Vagina (tissue), 2 donors: ENCODE results near the gene PRR29. TPM values are rescaled to one million over a fixed set of nuclear protein-coding genes. Genes with fewer than 3 reads are reported as not detected.
"Not testable (repeated sequence)": the region's sequence is repeated elsewhere in the genome, so short reads cannot be mapped to it uniquely, and the experiment has no call there.

ENCODE experiments used
- DNase-seq, 2 donors: peaks; one replicate each; pipeline ENCODE4 v3.0.0-alpha.2; 2017; ENCODE audit errors: extremely low spot score in 2 of 2
- H3K27ac ChIP-seq: fragments of 200-600 bp; sonication (generic); one replicate; pipeline ENCODE4 v1.5.1; 2019
- H3K27me3 ChIP-seq: fragments of 200-600 bp; sonication (generic); one replicate; pipeline ENCODE4 v1.5.1; 2019
- H3K36me3 ChIP-seq, 2 donors: fragments of 200-600 bp; sonication (generic); one replicate each; pipeline ENCODE4 v1.5.1; 2017 to 2019
- H3K4me1 ChIP-seq: fragments of 200-600 bp; sonication (generic); one replicate; pipeline ENCODE4 v1.5.1; 2019
- H3K4me3 ChIP-seq, 2 donors: fragments of 200-600 bp; sonication (generic); 1 replicate in 1 of 2; 2 replicates in 1 of 2; pipeline ENCODE4 v1.5.1; 2016 to 2019
- H3K9me3 ChIP-seq: fragments of 200-600 bp; sonication (generic); one replicate; pipeline ENCODE4 v1.5.1; 2019
- POLR2A ChIP-seq, 2 donors: fragments of 450-650 bp; IDR thresholded peaks; one replicate each; pipeline ENCODE4 v1.6.1; 2017; ENCODE audit warnings: antibody characterized with exemption in 2 of 2, mild to moderate bottlenecking in 2 of 2, moderate library complexity in 2 of 2
- POLR2AphosphoS5 ChIP-seq, 2 donors: sonication (generic); formaldehyde crosslinking; IDR thresholded peaks; one replicate each; pipeline ENCODE4 v1.9.0; 2017; ENCODE audit warnings: antibody characterized with exemption in 2 of 2, mild to moderate bottlenecking in 2 of 2, low read depth in 1 of 2; ENCODE audit not compliant: insufficient read depth in 1 of 2
- intact Hi-C: fragments of 100-400 bp; cut with DNase I; formaldehyde crosslinking; loops from one replicate; pipeline ENCODE4 v1.15.1; 2023
- total RNA-seq: library from RNA; depleted of rRNA; stranded (reverse); fragments of >200 nt; gene quantifications from one replicate; pipeline ENCODE4 v1.2.3, GENCODE V29; 2016
- TF ChIP-seq, protein P1 (sequence below), 3 experiments: fragments of 450-650 bp in 2 of 3; fragments of 200-600 bp in 1 of 3; sonication (generic) in 1 of 3; IDR thresholded peaks; one replicate each; pipeline ENCODE4 v1.5.1; 2017 to 2019; ENCODE audit warnings: antibody characterized with exemption in 3 of 3, mild to moderate bottlenecking in 2 of 3, moderate library complexity in 2 of 3

PRR29 gene
- total RNA-seq, 1 donor from 2014 or later: not detected

DNA sequence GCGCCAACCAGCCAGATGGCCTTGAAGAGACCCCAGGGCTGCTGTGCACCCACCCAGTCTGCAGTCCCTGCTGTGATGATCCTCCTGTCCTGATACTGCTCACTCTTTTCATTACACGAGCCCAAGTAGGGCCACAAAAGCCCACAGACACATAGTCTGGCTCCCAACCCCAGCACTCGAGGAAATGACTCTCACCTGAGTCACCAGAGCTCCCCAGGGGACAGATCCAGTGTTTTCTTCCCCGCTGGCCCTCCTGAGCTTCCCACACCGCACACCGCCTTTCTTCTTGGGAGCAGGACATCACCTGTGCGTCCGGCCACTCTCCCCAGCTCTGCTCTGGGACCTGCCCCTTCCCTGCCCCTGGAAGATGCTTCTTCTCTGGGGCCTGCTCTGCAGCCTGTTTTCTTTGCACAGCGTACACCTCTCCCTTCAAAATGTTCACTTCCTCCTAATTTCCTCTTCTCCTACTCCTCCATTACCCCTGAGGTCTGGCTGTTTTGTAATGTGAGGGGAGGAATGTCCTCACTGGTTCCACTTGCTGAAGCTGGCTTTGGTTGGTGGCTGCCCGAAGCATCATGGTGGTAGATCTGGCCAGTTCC lies 23.5 kb upstream of the PRR29 start:
- intact Hi-C loops: no loop called here
- H3K27ac ChIP-seq: no peak overlapping the region
- H3K36me3 ChIP-seq: no peaks in the 10 kb centered on the region
- no peak overlapping the region for H3K4me3 ChIP-seq
- no peak for DNase-seq
- H3K27me3 ChIP-seq: no peaks in the 10 kb centered on the region
- TF ChIP-seq, protein P1, sequence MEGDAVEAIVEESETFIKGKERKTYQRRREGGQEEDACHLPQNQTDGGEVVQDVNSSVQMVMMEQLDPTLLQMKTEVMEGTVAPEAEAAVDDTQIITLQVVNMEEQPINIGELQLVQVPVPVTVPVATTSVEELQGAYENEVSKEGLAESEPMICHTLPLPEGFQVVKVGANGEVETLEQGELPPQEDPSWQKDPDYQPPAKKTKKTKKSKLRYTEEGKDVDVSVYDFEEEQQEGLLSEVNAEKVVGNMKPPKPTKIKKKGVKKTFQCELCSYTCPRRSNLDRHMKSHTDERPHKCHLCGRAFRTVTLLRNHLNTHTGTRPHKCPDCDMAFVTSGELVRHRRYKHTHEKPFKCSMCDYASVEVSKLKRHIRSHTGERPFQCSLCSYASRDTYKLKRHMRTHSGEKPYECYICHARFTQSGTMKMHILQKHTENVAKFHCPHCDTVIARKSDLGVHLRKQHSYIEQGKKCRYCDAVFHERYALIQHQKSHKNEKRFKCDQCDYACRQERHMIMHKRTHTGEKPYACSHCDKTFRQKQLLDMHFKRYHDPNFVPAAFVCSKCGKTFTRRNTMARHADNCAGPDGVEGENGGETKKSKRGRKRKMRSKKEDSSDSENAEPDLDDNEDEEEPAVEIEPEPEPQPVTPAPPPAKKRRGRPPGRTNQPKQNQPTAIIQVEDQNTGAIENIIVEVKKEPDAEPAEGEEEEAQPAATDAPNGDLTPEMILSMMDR (IDR thresholded peaks at IDR 0.05): no peak
- no peak for TF ChIP-seq POLR2A (IDR thresholded peaks at IDR 0.05)
- no peak for TF ChIP-seq POLR2AphosphoS5 (IDR thresholded peaks at IDR 0.05; ENCODE audit: insufficient read depth in 1 of 2, low read depth in 1 of 2)
- no peaks in the 10 kb centered on the region for H3K9me3 ChIP-seq
- H3K4me1 ChIP-seq: no peaks in the 10 kb centered on the region

DNA sequence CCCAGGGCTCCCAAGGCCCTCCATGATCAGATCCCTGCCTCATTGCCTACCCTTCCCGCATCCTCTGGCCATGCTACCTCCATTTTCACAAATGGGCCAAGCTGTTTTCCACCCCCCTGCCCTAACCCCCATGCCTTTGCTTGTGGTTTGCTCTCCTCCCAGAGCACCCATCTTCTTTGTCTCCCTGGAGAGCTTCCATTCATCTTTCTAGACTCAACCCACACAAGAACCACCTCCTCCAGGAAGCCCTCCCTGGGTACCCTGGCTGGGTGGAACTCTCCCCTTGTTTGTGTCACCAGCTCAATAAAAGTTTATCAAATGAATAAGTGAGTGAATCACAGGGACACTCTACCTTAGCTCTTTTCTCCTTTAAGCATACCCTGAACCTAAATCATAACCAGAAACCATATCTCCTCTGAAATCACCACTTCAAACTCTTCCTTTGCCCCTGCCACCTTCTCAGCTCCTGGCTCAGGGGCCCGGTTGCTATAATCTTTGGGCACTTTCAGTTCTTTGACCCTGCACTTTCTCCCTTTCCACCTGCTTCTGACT lies 22.5 kb upstream of the PRR29 start:
- Histone ChIP-seq H3K4me1 (peaks cover 7% of the 10 kb centered on the region), H3K4me3 (no peak overlapping the region), H3K27ac (no peak overlapping the region), H3K36me3 (no peaks in the 10 kb centered on the region), H3K9me3 (no peaks in the 10 kb centered on the region), H3K27me3 (no peaks in the 10 kb centered on the region)
- DNase-seq: no peak
- TF ChIP-seq POLR2A (IDR thresholded peaks at IDR 0.05): no peak
- TF ChIP-seq, protein P1 (IDR thresholded peaks at IDR 0.05): no peak
- no peak for TF ChIP-seq POLR2AphosphoS5 (IDR thresholded peaks at IDR 0.05; ENCODE audit: insufficient read depth in 1 of 2, low read depth in 1 of 2)
- intact Hi-C loops: no loop called here

DNA sequence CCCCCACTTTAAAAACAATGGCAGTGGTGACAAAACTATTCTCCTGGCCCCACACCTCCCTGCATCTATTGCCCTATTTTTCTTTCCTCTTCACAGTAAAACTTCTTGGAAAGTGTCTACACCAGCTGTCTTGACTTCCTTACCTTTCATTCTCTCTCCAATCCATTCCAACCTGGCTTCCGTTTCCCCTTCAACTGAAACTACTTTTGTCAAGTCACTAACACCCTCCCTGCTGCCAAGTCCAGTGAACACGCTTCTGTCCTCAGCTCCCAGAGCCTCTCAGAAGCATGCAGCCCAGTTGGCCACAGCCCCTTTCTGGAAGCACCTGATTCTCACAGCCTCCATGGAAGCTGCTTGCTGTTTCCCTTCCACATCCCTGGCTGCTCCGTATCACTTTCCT lies 21.4 kb upstream of the PRR29 start:
- Histone ChIP-seq H3K9me3 (no peaks in the 10 kb centered on the region), H3K27me3 (no peaks in the 10 kb centered on the region), H3K4me1 (peaks cover 7% of the 10 kb centered on the region), H3K27ac (no peak overlapping the region), H3K4me3 (no peak overlapping the region), H3K36me3 (no peaks in the 10 kb centered on the region)
- intact Hi-C loops: no loop called here
- DNase-seq: no peak
- TF ChIP-seq, protein P1 (IDR thresholded peaks at IDR 0.05): no peak
- TF ChIP-seq POLR2AphosphoS5 (IDR thresholded peaks at IDR 0.05; ENCODE audit: insufficient read depth in 1 of 2, low read depth in 1 of 2): no peak
- TF ChIP-seq POLR2A (IDR thresholded peaks at IDR 0.05): no peak

DNA sequence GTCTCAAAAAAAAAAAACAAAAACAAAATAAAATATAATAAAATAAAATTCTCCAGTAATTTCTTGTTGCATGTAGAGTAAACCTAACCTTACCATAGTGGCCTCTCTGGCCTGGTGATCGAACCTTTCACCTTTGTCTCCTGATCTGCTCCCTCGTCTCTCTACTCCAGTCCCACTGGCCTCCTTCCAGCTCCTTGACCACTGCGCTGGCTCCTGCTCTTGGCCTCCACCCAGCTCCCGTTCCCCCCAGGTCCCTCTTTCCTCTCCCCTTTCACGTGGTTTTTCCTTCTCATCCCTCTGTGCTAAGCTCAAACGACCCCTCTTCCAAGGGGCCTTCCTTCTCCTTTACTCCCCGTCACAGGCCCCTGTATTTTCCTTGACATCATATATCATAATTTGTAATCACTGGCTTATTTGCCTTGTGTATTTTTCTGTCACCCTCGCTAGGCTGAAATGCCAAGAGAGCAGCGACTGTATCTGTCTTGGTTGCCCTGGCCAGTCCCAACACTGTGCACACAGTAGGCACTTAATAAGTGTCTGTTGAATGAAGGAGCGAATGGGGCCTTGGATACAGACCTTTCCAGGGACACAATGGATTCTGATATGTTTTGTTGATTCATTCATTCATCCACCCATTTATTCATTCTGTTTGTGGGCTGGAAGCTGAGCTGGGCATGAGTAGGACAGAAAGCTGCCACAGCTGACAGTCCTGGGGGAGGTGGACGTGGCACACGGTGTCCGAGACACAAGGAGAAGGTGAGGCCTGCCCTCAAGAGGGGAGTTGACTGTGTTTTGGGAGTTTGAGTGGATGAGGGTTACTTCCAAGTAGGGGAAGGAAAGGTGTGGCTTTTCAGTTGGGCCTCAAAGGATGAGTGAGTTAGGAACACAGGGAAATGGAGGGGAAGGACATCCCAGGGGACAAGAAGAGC lies 19.6 kb upstream of the PRR29 start:
- Histone ChIP-seq H3K4me3 (no peak overlapping the region), H3K4me1 (peaks cover 16% of the 10 kb centered on the region), H3K27ac (no peak overlapping the region), H3K36me3 (no peaks in the 10 kb centered on the region), H3K9me3 (no peaks in the 10 kb centered on the region), H3K27me3 (no peaks in the 10 kb centered on the region)
- intact Hi-C loops: no loop called here
- no peak for DNase-seq
- TF ChIP-seq, protein P1 (IDR thresholded peaks at IDR 0.05): no peak
- TF ChIP-seq POLR2AphosphoS5 (IDR thresholded peaks at IDR 0.05; ENCODE audit: insufficient read depth in 1 of 2, low read depth in 1 of 2) (no peak), POLR2A (IDR thresholded peaks at IDR 0.05) (no peak)

DNA sequence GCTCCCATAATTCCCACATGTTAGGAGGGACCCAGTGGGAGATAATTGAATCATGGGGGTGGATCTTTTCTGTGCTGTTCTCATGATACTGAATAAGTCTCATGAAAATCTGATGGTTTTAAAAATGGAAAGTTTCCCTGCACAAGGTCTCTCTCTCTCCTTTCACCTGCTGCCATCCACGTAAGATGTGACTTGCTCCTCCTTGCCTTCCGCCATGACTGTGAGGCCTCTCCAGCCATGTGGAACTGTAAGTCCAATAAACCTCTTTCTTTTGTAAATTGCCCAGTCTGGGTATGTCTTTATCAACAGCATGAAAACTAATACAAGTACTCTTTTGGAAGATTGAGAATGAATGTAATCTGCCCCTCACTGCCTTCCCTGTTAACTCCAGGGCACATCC lies 15.5 kb upstream of the PRR29 start:
- intact Hi-C loops, H3K9me3 ChIP-seq, H3K27me3 ChIP-seq, DNase-seq, H3K4me3 ChIP-seq, H3K36me3 ChIP-seq: not testable (repeated sequence)
- H3K27ac ChIP-seq: peak overlapping the region; percentile 88
- H3K4me1 ChIP-seq: peaks cover 40% of the 10 kb centered on the region
